Measurements from ENCODE around the gene ENDOG.
"Not testable (repeated sequence)": the region's sequence is repeated elsewhere in the genome, so short reads cannot be mapped to it uniquely, and the experiment has no call there.

Gene ENDOG

GRCh38 chr9:128818099-128818838, at the start of gene ENDOG:
ENDOG (plus strand) TSS chr9:128818500; CDS start chr9:128818685, 185 bp downstream.
- DNase-seq = peak; percentile 96

- DNase-seq = no peak
Observed at GRCh38 chr9:128768606-128769005, 49.7 kb upstream of the ENDOG start.

- DNase-seq = no peak
Observed at GRCh38 chr9:128770286-128771030, 47.8 kb upstream of the ENDOG start.

GRCh38 chr9:128771094-128771721, 47.1 kb upstream of the ENDOG start:
- no peak for DNase-seq

GRCh38 chr9:128771745-128772519, 46.4 kb upstream of the ENDOG start, which contains the start of gene ZER1:
ZER1 (minus strand) TSS chr9:128771927; CDS start chr9:128755565, 16,362 bp downstream.
- DNase-seq = peak; percentile 90

GRCh38 chr9:128773049-128773448, 45.3 kb upstream of the ENDOG start:
- no peak for DNase-seq

GRCh38 chr9:128774804-128775203, 43.5 kb upstream of the ENDOG start:
- no peak for DNase-seq

GRCh38 chr9:128780093-128780492, 38.2 kb upstream of the ENDOG start:
- DNase-seq = not testable (repeated sequence)

GRCh38 chr9:128781187-128782070, 36.9 kb upstream of the ENDOG start:
- no peak for DNase-seq

GRCh38 chr9:128782669-128783068, 35.6 kb upstream of the ENDOG start:
- DNase-seq = no peak

GRCh38 chr9:128785427-128785826, 32.9 kb upstream of the ENDOG start:
- DNase-seq = no peak

- DNase-seq = peak; percentile 75
Observed at GRCh38 chr9:128786681-128787601, 31.4 kb upstream of the ENDOG start, which contains the start of gene TBC1D13. TBC1D13 (plus strand) TSS chr9:128787253; CDS start chr9:128787354, 101 bp downstream.

GRCh38 chr9:128787659-128788058, 30.6 kb upstream of the ENDOG start:
- no peak for DNase-seq

GRCh38 chr9:128788445-128788844, 29.9 kb upstream of the ENDOG start:
- no peak for DNase-seq

GRCh38 chr9:128790536-128790935, 27.8 kb upstream of the ENDOG start:
- DNase-seq = no peak

- DNase-seq = no peak
Observed at GRCh38 chr9:128792134-128792533, 26.2 kb upstream of the ENDOG start.

- no peak for DNase-seq
Observed at GRCh38 chr9:128792978-128793686, 25.2 kb upstream of the ENDOG start.

- DNase-seq = not testable (repeated sequence)
Observed at GRCh38 chr9:128794961-128795360, 23.3 kb upstream of the ENDOG start.

GRCh38 chr9:128798896-128799295, 19.4 kb upstream of the ENDOG start:
- no peak for DNase-seq

- no peak for DNase-seq
Observed at GRCh38 chr9:128800061-128800460, 18.2 kb upstream of the ENDOG start.
